Measurements from ENCODE around the gene ANO6.

Gene ANO6

GRCh38 chr12:45213107-45213506, 2.8 kb upstream of the ANO6 start:
- in situ Hi-C loops (cut with MboI; ENCODE audit: low sequenced_read_pairs): no loop called here

- in situ Hi-C loops (cut with MboI; ENCODE audit: low sequenced_read_pairs): no loop called here
Observed at GRCh38 chr12:45214071-45214470, 1.8 kb upstream of the ANO6 start.

- in situ Hi-C loops (cut with MboI; ENCODE audit: low sequenced_read_pairs): no loop called here
Observed at GRCh38 chr12:45214749-45215418, 1.0 kb upstream of the ANO6 start.

- in situ Hi-C loops (cut with MboI; ENCODE audit: low sequenced_read_pairs): no loop called here
Observed at GRCh38 chr12:45216230-45216982, 511 bp downstream of the ANO6 start.

GRCh38 chr12:45216983-45217485, 1.1 kb downstream of the ANO6 start:
- in situ Hi-C loops (cut with MboI; ENCODE audit: low sequenced_read_pairs): no loop called here

GRCh38 chr12:45217846-45218245, 2.0 kb downstream of the ANO6 start:
- in situ Hi-C loops (cut with MboI; ENCODE audit: low sequenced_read_pairs): no loop called here

- in situ Hi-C loops (cut with MboI; ENCODE audit: low sequenced_read_pairs): no loop called here
Observed at GRCh38 chr12:45219621-45220020, 3.7 kb downstream of the ANO6 start.

- in situ Hi-C loops (cut with MboI; ENCODE audit: low sequenced_read_pairs): no loop called here
Observed at GRCh38 chr12:45220363-45220931, 4.6 kb downstream of the ANO6 start.

- in situ Hi-C loops (cut with MboI; ENCODE audit: low sequenced_read_pairs): no loop called here
Observed at GRCh38 chr12:45220969-45221368, 5.1 kb downstream of the ANO6 start.

GRCh38 chr12:45223868-45224267, 8.0 kb downstream of the ANO6 start:
- in situ Hi-C loops (cut with MboI; ENCODE audit: low sequenced_read_pairs): no loop called here

- in situ Hi-C loops (cut with MboI; ENCODE audit: low sequenced_read_pairs): no loop called here
Observed at GRCh38 chr12:45224311-45224710, 8.4 kb downstream of the ANO6 start.

GRCh38 chr12:45226021-45226420, 10.1 kb downstream of the ANO6 start:
- in situ Hi-C loops (cut with MboI; ENCODE audit: low sequenced_read_pairs): no loop called here

- in situ Hi-C loops (cut with MboI; ENCODE audit: low sequenced_read_pairs): no loop called here
Observed at GRCh38 chr12:45227316-45228067, 11.6 kb downstream of the ANO6 start.

GRCh38 chr12:45231515-45232145, 15.7 kb downstream of the ANO6 start:
- in situ Hi-C loops (cut with MboI; ENCODE audit: low sequenced_read_pairs): no loop called here

- in situ Hi-C loops (cut with MboI; ENCODE audit: low sequenced_read_pairs): no loop called here
Observed at GRCh38 chr12:45232146-45232755, 16.4 kb downstream of the ANO6 start.

GRCh38 chr12:45232756-45233372, 17.0 kb downstream of the ANO6 start:
- in situ Hi-C loops (cut with MboI; ENCODE audit: low sequenced_read_pairs): no loop called here

GRCh38 chr12:45234139-45234865, 18.4 kb downstream of the ANO6 start:
- in situ Hi-C loops (cut with MboI; ENCODE audit: low sequenced_read_pairs): no loop called here

GRCh38 chr12:45235087-45236025, 19.5 kb downstream of the ANO6 start:
- in situ Hi-C loops (cut with MboI; ENCODE audit: low sequenced_read_pairs): no loop called here
